Measurements from ENCODE around the gene A1CF. TPM values are rescaled to one million over a fixed set of nuclear protein-coding genes. Genes with fewer than 3 reads are reported as not detected.

The A1CF gene
- total RNA-seq, 1 donor from 2014 or later: 0.16 TPM

DNA sequence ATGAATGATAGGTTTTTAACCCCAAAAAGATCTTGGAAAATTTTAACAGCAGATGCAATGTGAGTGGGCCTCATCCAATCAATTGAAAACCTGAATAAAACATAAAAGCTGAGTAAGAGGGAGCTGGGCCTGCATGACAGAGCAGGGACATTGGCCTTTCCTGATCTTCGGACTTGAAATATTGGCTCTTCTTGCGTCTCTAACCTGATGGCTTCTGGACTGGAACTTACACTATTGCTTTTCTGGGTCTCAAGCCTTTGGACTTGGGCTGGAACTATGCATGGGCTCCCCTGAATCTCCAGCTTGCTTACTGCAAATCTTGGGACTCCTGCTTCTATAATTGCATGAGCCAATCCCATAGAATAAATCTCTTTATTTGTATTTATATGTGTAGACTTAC is 9.0 kb downstream of the A1CF start:
- intact Hi-C loops (cut with DNase I): no loop called here
- no peak for DNase-seq
- no peak for ATAC-seq (ENCODE audit: poor library complexity)

DNA sequence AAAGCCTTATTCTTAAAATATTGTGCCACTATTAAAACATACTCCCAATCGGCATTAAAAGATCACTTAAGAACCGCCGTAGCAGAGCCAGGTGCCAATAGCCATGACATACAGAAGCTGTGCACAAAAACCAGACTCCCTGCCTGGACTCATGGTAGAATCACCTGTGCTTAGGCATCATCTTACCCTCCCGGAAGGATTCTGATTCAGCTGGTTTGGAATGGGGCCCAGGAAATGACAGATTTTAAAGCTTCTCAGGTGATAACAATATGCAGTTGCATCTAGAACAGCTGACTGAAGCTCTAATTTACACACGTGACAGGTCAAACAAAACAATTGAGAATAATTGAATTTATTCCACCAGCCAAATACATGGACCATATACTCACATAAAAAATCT is 10.7 kb downstream of the A1CF start:
- intact Hi-C loops (cut with DNase I): no loop called here
- ATAC-seq (ENCODE audit: poor library complexity) (no peak), DNase-seq (no peak)

DNA sequence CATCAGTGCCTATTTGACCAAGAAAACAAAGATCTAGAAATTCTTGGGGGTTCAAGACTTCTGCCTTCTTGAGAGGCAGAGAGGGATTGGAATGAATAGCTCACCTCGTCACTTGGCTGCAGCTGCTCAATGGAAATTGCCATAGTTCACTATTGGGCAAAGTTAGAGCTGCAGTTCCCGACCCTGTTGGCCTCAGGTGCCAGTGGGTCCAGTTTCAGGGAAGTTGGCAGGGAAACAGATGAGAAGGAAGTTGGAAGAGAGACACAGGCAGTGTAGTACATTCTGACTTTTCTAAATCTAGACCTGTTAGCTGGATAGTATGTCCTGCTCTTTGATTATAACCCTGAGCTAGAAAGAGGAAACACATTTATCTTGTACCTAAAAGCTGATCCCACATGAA is 19.1 kb downstream of the A1CF start:
- DNase-seq: no peak
- no peak for ATAC-seq (ENCODE audit: poor library complexity)
- intact Hi-C loops (cut with DNase I): no loop called here

DNA sequence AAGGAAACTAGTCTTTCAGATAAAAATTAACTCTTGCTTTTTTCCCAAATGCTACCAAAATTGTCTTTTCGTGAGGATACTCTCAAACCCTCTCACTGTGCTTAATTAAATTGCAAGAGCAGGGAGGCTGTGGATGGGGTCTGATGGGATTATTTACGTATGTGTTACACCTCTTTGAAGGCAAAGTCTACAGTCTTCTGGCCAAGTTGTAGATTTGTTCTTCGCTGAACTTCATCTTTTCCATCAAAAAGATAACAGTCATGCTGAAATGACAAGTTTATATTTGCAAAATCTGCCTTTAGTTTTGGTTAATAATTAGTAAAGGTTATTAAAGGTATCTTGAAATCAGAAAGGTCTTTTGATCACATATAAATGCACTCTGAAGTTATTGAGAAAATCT is 22.7 kb downstream of the A1CF start:
- ATAC-seq (ENCODE audit: poor library complexity) (no peak), DNase-seq (no peak)
- intact Hi-C loops (cut with DNase I): no loop called here

DNA sequence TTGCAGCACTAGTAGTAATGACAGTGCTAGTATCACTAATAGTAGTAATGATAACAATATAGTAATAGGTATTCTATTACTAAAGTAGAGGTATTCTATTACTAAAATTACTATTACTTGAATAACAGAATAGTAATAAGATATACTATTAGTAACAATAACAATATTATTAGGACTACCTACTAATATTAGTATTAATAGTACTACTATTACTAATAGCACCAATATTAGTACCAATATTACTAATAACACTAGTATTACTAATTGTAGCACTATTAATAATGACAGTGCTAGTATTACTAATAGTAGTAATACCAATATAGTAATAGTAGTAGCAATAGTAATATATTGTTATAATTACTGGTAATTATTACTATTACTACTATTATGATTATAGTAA is 24.1 kb downstream of the A1CF start:
- DNase-seq (no peak), ATAC-seq (ENCODE audit: poor library complexity) (no peak)
- intact Hi-C loops (cut with DNase I): no loop called here

DNA sequence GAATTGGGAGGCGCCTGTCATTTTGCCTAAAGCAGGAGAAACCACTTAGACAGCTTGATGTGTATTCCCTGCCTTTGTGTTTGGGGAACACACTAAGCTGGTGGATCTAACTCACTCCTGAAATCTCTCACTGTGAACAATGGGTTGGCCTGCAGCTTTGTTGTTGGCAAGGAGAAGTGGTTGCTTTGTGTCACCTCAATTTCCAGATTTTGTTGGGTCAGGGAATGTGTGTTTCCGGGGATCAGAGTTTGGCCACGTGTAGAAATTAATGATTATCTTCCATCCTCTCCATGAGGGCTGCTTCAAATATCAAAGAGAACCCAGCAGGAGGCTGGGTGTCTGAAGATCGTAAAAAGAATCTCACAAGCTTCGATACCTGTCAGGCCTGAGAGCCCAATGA is 27.8 kb downstream of the A1CF start:
- intact Hi-C loops (cut with DNase I): no loop called here

DNA sequence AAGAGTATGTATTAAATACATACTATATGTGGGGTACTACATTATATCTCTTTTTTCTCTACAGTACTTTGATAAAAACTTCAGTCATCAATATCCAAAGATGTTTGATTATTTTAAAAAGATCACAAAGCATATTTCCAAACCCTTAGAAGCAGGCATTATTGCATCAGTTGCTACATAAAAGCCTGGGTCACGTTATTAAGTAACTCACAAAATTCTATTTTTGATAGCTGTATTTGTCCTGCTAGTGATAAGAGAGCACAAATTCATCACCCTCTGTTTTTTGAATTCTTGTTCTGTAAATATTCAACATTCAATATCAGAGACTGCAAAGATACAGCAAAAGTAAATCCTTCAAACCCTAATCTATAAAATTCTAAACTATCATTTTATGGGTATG is 30.0 kb downstream of the A1CF start:
- intact Hi-C loops (cut with DNase I): no loop called here
- ATAC-seq (ENCODE audit: poor library complexity) (no peak), DNase-seq (no peak)

More for the DNA sequence above, 27.8 kb downstream of the A1CF start:
- ATAC-seq (ENCODE audit: poor library complexity) (no peak), DNase-seq (no peak)

DNA sequence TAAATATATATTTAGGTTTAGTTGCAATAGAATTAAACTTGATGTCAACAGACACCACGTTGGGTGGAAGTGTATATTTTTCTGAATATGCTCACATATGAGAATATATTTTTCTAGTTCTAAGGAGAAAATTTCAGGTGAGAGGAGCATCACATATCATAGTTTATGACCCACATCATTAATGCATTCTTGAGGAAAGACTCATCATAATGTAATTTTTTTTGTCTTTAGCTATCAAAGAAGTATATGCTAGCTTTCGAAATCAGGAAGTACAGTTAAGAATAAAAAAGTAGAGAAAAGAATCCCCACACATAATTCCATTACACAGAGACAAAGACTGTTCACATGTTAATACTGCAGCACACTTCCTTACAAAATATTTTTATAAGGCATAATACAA is 30.4 kb downstream of the A1CF start:
- intact Hi-C loops (cut with DNase I): no loop called here
- ATAC-seq (ENCODE audit: poor library complexity) (no peak), DNase-seq (no peak)

DNA sequence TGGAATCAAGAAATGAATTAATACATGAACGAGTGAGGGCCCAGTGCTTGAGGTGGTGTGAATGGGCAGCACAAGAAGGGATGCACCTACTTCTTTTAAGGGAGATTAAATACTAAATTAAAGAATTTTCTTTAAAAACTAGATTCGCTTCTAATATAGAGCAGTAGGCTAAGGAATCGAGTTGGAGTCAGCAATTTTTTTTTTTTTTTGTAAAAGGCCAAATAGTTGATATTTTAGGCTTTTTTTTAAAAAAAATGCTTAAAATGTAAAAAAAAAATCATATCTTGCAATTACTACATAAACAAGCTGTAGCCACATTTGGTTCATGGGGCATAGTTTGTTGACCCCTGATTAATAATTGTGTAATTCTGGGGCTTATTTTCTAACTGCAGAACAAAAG is 31.9 kb downstream of the A1CF start:
- ATAC-seq (ENCODE audit: poor library complexity) (no peak), DNase-seq (no peak)
- intact Hi-C loops (cut with DNase I): no loop called here

DNA sequence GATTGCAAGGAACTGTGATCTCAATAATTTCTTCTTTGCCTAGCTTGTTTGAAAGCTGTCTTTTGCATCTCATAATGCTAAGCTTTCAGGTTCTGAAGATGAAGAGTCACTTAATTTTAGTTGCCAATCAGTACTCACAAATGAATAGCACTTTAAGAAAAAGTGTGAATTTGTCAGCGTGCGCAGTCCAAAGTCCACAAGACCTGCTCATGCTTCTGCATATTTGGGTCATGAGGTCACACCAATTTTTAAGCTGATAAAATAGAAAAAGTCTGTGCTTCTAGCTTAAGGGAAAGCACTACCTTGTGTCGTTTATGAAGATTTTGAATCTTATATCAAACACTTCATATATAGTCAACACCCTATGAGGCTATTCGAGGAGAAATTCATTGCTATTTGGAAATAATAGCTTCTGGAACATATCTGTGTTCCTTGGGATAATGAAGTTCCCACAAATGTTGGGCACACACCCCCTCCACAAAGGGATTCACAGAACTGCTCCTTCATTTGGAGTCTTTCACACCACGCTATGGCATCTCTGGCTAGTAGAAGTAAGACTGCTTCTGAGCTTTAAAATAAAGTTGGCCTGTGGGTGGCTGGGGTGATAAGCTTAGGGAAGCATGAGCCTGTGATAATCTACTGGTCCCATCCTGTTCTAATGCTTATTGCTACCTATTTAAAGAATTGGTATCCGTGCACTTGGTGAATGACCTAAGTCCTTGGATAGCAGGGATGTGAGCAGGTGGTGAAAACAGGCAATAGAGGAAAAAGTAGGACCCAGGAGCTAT is 33.3 kb downstream of the A1CF start:
- ATAC-seq (ENCODE audit: poor library complexity): no peak
- intact Hi-C loops (cut with DNase I): no loop called here

DNA sequence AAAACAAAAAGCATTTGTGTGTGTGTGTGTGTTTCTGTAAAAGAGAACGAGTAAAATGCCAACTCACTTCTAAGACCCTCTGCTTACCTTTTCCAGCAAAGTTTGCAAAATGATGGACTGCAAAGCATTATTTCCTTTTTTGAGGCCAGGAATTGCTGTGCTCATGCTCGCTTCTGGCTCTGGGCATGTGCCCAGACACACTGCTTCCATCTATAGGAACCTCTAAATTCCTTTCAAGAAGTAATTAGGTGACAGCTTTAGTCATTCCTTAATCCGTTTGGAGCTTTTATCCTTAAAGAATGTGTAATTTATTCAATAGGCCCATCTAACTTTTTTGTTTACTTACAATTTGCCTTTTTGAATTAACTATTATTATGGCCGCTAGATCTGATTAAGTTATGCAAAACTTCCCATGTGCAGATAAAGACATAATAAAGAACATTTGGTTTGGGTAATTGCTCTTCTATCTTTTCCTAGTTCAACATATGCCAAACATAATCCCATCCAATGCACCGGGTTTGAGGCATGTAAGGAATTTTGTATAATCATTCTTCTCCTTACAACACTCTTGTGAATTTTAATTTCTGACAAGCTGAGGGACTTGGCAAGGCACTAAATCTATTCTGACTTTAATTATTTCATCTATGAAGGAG is 34.7 kb downstream of the A1CF start:
- no peak for ATAC-seq (ENCODE audit: poor library complexity)
- intact Hi-C loops (cut with DNase I): no loop called here
- DNase-seq: no peak

More for the DNA sequence above, 33.3 kb downstream of the A1CF start:
- DNase-seq: no peak

DNA sequence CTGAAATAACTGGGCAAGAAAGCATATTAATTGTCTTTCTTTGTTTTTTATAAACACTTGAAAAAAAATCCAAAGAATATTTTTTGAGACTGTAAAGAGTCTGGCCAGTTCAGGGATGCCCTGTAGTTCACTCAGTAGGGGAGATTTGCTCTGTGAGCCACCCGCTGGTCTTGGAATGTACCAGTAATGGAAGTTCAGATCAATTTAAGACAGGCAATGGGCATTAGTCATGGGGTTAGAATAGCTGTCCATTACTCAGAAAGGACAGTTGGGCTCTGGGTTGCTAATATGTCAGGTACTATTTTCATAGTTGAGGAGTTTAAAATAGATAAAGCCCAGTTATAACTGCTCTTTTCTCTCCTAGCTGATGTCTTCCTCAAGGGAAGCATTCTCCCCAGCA is 38.7 kb downstream of the A1CF start:
- no peak for ATAC-seq (ENCODE audit: poor library complexity)
- intact Hi-C loops (cut with DNase I): no loop called here
- no peak for DNase-seq

DNA sequence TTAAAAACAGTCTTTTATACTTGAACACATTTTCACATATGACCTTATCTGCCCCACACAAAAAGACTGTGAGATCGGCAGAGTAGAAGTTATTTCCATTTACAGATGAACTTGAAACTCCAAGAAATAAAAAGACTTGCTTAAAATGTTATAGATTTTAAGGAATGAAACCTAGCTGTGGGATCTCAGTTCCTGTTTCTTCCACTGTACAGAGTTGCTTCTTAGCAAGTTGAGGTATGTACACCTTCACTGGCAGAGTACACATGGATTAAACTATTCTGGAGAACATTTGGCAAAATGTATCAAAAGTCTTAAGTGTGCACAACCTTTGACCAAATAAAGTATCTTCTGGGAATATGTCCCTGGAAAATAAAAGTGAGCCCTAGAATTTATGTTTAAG is 48.3 kb downstream of the A1CF start:
- intact Hi-C loops (cut with DNase I): no loop called here
- no peak for DNase-seq
- no peak for ATAC-seq (ENCODE audit: poor library complexity)

DNA sequence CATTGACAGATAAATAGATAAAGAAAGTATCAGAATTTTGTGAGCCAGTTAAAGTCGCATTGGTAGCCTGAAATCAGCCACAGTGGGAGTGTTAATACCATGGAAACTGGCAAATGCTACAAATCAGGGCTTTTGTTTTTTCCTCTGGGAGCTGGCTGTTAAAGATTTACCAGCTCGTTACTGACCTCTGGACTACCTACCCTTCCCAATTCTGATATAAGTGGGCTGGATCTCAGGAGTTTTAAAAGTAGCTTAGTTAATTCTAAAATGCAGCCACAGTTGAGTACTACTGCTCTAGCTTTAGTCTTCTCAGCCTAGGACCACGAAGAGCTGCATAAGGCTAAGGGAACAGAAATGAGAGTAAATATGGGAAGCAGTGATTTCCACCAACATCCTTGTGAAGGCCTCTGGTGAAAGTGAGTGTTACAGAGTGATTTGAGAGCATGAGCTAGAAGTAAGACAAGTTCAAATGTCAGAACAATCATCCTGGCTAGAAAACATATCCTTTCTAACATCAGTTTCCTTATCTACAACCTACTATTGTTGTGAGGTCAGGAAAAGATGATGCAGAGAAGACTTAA is 53.2 kb downstream of the A1CF start:
- no peak for ATAC-seq (ENCODE audit: poor library complexity)
- intact Hi-C loops (cut with DNase I): no loop called here

DNA sequence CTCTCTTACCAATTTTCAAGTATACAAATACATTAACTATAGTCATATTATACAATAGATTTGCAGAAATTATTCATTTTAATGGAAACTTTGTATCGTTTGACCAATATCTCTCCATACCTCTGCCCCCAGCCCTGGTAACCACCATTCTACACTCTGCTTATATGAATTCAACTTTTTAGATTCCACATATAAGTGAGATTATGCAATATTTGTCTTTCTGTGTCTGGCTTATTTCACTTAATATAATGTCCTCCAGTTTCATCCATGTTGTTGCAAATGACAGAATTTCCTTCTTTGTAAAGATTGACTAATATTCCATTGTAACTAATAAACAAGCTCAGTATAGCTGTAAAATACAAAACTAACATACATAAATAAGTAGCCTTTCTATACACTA is 55.4 kb downstream of the A1CF start:
- intact Hi-C loops (cut with DNase I): no loop called here

More for the DNA sequence above, 53.2 kb downstream of the A1CF start:
- no peak for DNase-seq

DNA sequence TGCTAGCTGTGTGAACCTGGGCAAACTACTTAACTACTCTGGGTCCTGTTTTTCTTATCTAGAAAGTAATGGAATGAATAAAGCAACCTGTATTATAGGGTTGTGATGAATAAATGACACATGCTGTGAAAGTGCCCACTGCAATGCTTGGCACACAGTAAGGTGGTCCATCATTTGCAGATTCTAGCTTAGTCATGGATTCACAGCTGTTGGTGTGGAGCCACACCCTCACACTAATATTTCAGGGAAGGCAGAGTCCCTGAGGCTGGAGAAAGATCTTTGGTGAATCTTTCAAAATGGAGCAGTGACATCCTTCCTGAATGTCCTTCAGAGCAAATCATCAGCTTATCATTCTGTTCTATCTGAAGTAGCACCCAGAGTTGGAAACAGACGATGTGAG is 60.6 kb downstream of the A1CF start:
- intact Hi-C loops (cut with DNase I): no loop called here
- ATAC-seq (ENCODE audit: poor library complexity) (no peak), DNase-seq (no peak)

More for the DNA sequence above, 55.4 kb downstream of the A1CF start:
- DNase-seq: no peak
- no peak for ATAC-seq (ENCODE audit: poor library complexity)

DNA sequence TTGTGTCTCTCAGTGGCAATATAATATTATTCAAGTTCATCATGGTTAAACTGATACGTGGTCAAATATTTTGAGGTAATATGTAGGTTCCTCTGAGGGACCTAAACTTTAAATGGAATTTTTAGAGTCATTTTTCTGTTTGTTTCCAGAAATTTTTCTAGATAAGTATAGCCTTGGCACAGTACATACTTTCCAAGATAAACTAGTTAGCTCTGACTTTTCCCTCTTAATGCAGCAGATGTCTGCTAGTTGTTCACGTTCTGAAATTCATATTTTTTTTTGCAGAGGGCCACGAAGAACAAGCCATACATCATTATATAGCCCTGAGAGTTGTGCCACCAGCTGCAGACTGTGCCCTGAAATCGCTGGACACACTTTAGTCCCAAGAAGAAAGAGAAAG is 61.6 kb downstream of the A1CF start:
- intact Hi-C loops (cut with DNase I): no loop called here
- ATAC-seq (ENCODE audit: poor library complexity): no peak
- DNase-seq: no peak

DNA sequence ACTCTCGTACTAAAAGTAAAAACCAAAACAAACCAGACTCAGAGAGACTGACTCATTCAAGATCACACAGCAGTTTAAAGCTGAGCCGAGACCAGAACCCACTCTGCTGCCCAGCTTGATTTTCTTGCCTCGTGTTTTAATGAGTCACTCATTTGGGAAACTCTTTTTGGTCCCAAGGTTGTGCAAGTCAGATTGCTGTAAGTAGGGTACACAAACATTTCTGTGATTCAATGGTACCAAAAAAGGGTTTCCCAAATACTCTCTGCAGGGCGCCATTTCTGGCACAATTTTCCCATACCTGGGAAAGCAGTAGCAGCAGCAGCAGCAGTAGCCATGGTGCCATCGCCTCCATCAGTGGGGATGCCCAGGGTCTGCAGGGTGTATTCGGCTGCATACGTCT is 75.8 kb downstream of the A1CF start:
- ATAC-seq (ENCODE audit: poor library complexity): no peak

DNA sequence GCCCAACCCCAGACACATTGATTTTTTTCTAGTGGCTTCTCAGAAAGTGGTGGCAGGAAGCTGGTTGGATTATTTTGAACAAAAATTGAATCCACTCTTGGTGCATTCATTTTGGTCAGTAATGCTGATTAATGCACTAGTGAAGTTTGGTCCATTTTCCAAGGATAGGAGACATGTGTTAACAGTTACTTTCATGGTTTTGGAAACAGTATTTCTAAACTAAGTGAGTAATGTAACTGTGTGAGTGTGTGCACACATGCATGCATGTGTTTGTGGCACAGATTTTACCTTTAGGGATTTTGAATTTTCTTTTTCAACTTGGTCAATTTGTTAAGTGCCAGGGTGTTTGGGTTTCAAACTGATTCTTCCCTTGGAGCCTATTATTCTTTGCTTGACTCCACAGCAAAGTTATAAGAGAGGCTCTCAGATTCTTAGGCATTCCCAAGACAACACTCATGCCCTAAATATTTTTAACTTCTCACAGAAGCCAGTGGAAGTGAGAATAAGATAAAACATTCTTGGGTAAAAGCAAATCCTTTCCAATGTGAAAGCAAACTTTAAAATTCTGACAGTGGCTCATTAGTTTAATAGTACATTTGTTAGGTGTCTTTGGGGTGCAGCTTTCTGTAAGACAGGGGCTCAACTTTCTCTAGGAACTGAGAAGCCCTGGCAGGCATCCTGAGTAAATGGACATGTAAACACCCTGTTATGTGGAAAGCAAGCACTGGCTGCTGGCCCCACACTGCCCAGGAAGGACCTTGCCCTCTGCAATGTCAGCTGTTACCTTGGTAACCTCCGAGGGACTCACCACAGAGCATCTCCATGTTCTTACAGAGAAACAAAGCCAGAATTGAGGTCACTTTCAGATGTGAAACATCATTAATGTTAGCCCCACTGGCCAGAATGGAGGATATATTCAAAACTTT is 77.3 kb downstream of the A1CF start:
- intact Hi-C loops (cut with DNase I): no loop called here
- no peak for DNase-seq
- ATAC-seq (ENCODE audit: poor library complexity): no peak

More for the DNA sequence above, 75.8 kb downstream of the A1CF start:
- no peak for DNase-seq
- intact Hi-C loops (cut with DNase I): no loop called here

Data from Right ventricle myocardium superior (tissue), 1 donor.